NCI-H345 treated with DMSO at 0.1 percent for 48 hours (cell line): ENCODE measurements around the gene FHIT.

Experiments
- DNase-seq: peaks from one replicate; lab custom pipeline; 2025; ENCODE audit not compliant: unreplicated experiment; lab: John Stamatoyannopoulos, UW

The FHIT gene

GRCh38 chr3:61172684-61173083, 78.6 kb downstream of the FHIT start:
- DNase-seq = no peak

- DNase-seq = no peak
Measured at GRCh38 chr3:61172203-61172602, 79.0 kb downstream of the FHIT start.

- DNase-seq = no peak
Measured at GRCh38 chr3:61169621-61170251, 81.5 kb downstream of the FHIT start.

GRCh38 chr3:61168286-61168685, 83.0 kb downstream of the FHIT start:
- no peak for DNase-seq

- no peak for DNase-seq
Measured at GRCh38 chr3:61162965-61163364, 88.3 kb downstream of the FHIT start.

GRCh38 chr3:61158667-61159066, 92.6 kb downstream of the FHIT start:
- DNase-seq = no peak

GRCh38 chr3:61158216-61158615, 93.0 kb downstream of the FHIT start:
- DNase-seq = peak; percentile 73

- DNase-seq = no peak
Measured at GRCh38 chr3:61157414-61157813, 93.8 kb downstream of the FHIT start.

- no peak for DNase-seq
Measured at GRCh38 chr3:61155701-61156292, 95.5 kb downstream of the FHIT start.

GRCh38 chr3:61154457-61155198, 96.6 kb downstream of the FHIT start:
- DNase-seq = peak; percentile 5

- DNase-seq = no peak
Measured at GRCh38 chr3:61152071-61152470, 99.2 kb downstream of the FHIT start.

GRCh38 chr3:61149236-61149635, 102.0 kb downstream of the FHIT start:
- DNase-seq = no peak

GRCh38 chr3:61146010-61146890, 105.0 kb downstream of the FHIT start:
- no peak for DNase-seq

- DNase-seq = no peak
Measured at GRCh38 chr3:61141697-61142096, 109.6 kb downstream of the FHIT start.

- no peak for DNase-seq
Measured at GRCh38 chr3:61141227-61141626, 110.0 kb downstream of the FHIT start.

- DNase-seq = no peak
Measured at GRCh38 chr3:61139686-61140085, 111.6 kb downstream of the FHIT start.

GRCh38 chr3:61138401-61138800, 112.9 kb downstream of the FHIT start:
- DNase-seq = no peak

- DNase-seq = no peak
Measured at GRCh38 chr3:61136191-61136590, 115.1 kb downstream of the FHIT start.

GRCh38 chr3:61134532-61134931, 116.7 kb downstream of the FHIT start:
- DNase-seq = no peak

GRCh38 chr3:61132062-61132461, 119.2 kb downstream of the FHIT start:
- DNase-seq = no peak

GRCh38 chr3:61118830-61119229, 132.4 kb downstream of the FHIT start:
- DNase-seq = no peak
